Activated CD4-positive, alpha-beta T cell treated with anti-CD3 and anti-CD28 coated beads, Interleukin-2, Interleukin-4, amounts not matched to agents 100 ng/mL and 50 ng/mL, durations not matched to agents 16 hours and 8 hours (primary cell): Measurements from ENCODE around the gene VMAC.

Source experiments
- DNase-seq: peaks from one replicate; pipeline ENCODE4 v3.0.0-alpha.2; 2020; ENCODE audit warnings: low spot score

Gene VMAC

DNA sequence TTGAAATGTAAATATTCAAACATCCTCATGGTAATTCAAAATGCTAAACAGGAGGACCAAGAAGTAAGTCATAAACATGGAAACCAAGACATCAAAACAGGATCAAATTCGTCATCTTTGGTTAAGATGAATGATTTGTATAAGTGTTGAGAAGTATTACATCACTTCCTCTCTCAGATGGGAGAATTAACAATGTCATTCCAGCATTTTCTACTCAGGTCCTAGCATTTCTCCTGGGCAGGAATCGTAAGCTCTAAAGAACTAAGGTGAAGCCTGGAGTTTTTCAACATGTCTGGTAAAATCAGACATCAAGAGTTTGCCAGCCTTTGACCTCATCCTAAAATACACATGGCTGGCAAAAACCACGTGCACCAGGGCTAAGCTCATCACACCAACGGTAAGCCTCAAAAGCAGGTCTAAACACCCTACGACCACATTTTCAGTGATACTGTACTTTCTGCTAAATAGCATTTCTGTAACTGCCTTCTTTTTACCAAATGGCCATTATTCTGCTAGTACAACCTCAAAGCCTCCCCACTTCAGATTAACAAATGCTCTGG is 48.4 kb downstream of the VMAC start:
- DNase-seq, result peak; percentile 37

DNA sequence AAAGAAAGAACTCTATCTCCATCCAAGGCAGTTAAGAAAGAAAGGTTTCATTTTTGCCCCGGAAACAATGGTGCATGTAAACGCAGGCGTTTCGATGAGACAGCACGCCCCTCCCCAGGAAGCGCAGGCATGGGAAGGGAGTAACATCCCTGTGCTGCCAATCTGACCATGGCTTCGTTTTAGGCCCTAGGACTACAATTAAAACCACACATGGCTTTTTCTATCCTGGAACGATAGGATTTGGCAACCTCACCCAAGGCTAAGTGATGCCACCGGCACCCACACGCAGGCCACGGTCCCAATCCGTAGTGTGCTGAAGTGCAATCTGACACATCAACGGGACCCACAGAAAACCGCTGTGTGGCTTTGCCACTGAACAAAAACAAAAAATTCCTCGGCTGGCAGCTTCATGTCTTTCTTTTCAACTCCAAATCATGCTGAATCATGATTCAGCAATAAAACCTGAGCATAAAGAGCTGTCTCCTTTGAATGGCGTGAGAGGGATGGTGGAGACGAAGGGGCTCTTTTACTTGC is 49.1 kb downstream of the VMAC start:
- peak; percentile 44 for DNase-seq

DNA sequence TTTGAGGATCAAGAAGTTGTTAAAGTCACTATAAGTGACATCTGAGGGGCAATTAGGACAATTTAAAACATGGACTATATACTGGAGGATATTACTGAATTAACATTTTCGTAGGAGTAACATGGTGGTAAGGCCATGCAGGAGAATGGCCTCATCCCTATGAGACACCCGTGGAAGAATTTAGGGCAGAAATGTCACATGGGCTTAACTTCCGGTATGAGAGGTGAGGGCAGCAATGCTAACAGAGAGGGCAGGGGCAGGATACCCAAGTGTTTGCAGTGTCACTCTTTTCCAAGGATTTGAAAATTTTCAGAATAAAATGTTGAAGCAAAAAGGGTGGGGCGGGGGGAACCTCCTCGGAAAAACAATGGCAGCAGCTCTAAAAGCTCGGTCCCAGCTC is 49.6 kb downstream of the VMAC start:
- DNase-seq, result no peak

DNA sequence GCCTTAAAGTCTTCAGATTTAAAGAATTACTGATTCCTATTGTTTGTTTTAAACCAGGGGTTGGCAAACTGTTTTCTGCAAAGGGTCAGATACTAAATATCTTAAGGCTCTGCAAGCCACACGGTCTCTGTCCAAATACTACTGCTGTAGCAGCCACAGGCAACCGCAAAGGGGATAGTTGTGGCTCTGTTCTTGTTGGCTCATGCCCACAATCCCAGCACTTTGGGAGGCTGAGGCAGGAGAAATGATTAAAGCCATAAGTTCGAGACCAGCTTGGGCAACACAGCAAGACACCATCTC is 50.9 kb downstream of the VMAC start:
- no peak for DNase-seq

DNA sequence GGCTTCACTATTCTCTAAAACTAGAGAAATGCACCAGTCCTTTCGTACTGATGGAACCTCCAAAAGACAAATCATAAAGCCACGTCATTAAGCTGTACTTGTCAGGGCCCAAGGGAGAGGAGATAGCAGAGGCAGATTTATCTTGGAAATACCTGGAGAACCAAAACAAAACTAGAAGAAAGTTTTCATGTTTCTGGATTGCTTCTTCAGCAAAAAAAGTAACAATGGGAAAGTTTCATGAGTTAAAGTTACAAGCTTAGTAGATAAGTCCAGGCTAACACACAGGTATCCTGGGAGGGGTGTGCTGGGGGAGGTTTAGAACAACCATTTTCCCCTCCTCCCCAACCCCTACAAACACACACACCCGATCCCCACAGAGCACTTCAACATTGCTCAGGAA is 51.7 kb downstream of the VMAC start:
- DNase-seq, result no peak

DNA sequence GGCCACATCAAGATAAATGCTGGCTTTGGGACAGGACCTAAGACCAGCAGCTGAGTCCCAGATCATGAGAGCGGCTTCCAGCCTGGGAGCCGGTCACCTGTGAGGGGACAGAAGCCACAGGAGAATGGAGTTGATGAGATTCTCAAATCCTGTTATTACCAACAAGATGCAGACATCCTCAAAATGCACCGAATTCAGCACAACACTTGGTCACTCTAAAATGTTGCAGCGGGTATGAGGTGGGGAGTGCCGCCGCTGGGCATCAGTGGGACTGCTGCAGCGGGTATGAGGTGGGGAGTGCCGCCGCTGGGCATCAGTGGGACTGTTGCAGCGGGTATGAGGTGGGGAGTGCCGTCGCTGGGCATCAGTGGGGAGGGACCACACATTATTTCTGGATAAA is 52.1 kb downstream of the VMAC start:
- no peak for DNase-seq

DNA sequence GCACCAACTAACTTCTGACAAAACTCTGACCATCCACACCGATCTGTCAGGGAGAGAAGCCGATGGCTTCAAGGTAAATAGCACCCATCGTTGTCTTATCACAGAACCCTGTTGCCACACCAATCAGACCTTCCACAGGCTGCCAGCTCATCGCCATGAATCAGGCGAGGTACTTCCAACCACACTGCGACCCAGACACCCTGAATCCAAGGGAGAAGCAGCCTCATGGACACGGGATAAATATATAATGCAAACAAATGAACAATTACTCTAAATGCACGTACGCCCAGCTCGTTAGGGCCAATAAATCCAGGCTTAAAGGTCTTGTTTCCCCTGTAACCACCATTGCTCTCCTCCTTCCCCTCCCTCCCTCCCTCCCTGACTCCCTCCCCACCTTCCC is 52.5 kb downstream of the VMAC start:
- no peak for DNase-seq

DNA sequence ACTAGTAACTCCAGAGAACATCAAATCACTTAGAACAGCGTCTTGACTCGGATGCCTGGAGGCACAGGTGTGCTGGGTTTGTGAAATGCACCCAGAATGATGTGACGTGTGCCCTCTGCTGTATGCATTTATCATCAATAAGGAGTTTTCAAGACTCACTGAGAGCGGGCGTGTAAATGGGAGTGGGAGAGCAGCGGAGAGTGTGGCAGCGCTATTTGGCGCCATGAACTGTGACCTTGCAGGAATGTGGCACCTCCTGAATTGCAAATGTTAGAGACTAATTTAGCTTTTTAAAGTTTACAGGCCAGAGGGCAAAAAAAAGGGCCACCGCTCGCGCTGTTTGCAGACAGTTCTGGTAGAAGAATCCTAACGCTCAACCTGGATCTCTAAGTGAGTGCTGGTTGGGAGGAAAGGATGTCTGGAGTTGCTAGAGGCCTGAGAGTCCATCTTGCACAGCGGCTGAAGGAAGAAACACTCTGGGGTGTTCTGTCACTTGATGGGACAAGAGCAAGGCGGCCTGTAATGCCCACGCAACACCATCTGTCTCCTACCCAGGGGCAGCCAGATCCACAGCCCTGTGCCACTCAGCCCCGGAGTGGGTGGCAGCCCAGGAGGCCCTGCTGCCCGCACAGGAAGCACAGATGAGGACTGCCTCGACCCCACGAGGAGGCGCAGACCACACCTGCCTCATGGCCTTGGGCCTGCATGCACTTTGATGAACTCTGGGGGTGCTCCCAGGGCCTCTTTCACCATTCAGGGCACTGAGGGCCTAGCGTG is 53.6 kb downstream of the VMAC start:
- no peak for DNase-seq

DNA sequence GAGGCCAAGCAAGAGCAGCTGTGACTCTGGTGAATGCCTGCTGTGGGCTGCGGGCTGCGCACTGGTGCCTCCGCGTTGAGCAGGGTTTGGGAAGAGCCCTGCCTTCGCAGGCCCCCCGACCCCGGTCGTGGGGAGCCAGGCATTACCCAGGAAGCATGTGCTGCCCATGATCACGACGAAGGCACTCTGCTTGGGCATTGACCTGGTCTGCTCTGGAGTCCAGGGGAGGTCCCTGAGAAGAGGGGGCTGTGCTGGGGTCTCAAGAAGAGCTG is 54.1 kb downstream of the VMAC start:
- DNase-seq, result no peak

DNA sequence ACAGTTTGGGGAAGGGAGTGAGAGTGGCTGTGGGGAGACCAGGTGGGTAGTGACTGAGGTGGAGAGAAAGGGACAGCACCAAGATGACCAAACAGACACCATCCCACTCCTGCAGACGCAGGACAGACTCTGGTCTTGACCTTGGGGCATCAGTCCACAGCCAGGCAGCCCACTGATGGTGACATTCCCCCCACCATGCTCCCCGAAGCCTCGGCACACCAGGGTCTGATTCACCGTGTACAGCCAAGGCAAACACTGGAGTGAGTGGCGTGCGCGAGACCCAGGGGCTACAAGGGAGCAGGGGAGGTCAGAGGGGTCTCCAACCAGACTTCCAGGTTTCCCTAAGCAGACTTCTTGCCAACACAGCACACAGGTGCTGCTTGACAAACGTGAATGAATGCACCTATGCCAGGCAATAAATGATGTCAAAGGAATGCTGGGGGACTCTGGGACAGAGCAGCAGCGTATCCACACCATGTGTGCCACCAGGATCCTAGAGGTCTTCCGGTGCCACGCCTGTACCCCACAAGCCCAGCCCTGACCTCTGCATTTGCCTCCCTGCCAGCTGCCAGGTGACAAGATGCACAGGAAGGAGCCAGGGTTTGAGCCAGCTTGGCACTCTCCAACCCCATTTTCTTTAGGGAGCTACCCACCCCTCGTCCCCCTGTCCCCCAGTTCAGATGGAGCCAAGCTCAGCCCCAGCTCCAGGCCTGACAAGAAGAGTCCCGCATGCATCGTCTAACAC is 54.8 kb downstream of the VMAC start:
- no peak for DNase-seq
